ENCODE measurements around the gene CLTC.

CLTC gene

DNA sequence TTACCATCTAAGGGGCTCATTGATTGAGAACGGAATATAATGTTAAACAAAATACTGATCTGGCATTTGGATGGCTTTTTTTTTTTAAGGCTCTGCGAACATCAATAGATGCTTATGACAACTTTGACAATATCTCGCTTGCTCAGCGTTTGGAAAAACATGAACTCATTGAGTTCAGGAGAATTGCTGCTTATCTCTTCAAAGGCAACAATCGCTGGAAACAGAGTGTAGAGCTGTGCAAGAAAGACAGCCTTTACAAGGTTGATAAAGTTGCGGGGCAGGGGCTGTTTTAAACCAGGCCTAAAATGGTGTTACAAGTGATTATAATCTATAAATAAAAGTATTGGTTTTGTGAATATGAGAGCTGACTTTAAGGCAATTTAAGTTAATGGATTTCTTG, 65.3 kb downstream of the CLTC start:
- no peak for DNase-seq (ENCODE audit: low read depth)

DNA sequence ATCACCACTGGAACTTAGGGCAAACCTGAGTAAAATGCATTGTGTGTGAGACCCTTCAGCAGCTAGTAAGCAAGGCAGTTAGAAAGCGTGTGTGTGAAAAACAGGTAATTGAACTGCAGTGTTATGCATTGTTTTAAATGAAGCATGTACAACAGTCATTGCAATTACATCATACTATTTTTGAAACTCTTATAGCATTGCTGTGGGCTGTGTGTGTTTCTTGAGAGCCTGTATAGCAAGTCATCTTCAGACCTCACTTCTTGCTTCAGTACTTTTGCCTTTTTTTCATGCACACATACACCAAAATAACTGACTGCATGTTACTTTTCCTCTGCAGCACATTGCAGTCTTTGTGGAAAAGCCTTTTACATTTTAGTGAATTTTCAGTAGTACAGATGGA, 68.3 kb downstream of the CLTC start:
- DNase-seq (ENCODE audit: low read depth) = no peak

DNA sequence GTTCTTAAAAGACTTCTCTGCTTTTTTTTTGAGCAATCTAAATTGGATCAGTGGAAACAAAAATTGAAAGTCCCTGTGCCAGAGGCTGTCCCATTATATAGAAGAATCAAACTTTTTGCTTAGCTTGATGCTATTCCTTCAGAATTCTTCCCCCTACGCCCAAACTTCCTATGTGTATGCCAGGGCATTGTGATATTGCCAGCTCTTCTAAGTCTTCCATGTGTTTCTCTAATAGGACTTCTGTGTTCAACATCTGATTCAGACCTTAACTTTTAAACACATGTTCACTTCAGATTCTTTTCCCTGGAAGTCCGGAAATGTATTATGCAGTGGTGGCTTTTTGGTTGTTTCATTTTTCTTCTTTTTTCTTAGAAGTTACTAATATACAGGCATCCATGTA, 68.8 kb downstream of the CLTC start:
- DNase-seq (ENCODE audit: low read depth) = no peak

DNA sequence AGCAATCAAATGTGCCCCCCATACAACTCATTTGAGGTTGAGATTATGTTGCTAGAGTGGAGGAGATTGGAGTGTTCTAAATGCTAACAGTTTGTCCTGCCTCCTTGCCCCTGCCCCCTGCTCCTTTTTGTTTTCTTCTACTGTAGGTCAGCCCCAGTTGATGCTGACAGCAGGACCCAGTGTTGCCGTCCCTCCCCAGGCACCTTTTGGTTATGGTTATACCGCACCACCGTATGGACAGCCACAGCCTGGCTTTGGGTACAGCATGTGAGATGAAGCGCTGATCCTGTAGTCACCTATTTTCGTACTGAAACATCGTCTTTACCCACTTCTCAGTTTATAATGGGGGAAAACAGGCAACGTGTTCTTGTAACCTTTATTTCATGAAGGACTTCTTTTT, 73.9 kb downstream of the CLTC start:
- no peak for DNase-seq (ENCODE audit: low read depth)

DNA sequence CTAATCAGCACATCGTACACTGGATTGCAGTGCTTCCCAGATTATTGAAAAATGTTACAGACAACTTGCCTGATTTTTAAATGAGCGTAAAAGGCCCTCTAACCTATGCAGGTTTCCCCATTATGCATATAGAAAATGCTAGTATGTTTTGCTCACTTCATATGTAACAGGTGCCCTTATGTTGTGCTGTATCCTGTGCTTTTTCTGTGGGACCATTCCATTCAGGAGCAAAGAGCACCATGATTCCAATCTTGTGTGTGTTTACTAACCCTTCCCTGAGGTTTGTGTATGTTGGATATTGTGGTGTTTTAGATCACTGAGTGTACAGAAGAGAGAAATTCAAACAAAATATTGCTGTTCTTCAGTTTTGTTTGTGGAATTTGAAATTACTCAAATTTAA, 74.6 kb downstream of the CLTC start:
- no peak for DNase-seq (ENCODE audit: low read depth)

DNA sequence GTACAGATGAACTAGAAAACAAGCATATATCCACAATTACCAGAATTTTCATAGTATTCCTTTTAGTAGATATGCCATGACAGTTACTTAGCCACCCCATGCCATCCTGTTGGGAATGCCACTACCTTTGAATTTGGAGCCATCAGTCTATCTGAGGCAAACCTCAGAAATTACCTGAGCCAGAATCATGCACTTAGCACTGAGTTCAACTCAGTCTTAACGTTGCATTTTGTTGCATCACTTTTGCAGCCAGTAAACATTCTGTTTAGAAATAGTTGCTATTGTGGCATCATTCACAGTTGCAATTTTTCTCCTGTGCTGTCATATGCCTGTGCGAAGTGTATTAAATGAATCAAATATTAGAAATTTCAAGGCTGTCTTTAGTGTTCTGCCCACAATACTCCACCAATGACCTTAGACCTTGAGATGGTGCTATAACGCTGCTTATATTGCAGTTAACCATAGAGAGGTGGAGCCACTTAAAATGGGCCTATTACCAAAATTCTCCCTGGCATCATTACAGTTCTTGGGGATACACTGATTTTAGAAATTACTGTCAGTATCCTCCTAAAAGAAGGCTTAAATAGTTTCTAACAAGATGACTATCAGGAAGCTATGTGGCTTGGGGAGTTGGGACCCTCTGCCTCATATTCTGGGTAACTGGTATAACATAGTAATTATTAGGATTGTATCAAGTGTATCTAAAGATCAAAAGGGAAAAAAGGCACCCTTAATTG, 76.4 kb downstream of the CLTC start:
- DNase-seq (ENCODE audit: low read depth) = no peak

DNA sequence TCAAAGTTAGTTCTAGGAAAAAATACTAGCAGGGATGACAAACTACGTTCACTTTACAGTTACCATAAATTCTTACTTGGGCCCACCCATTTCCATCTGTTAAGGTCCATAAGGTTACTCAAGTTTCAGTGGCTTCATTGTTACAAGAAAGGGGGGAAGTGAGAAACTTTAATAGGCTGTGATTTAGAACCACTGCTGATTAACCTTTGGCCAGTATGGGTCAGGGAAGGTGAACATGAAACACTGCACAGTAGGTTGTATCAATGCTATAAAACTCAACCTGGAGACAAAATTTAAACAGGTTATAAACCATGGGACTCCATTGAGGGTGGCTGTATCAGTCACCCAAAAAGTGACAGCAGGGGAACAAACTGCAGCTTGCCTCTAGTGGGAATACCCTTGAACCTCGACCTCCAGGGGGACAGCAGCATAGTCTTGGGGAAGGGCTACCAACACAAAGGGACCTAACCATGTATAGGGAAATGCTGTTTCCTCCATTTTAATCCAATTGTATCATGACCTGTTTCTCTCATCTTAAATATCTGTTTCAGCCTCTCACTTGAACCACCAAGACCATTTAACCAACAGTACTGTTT, 77.1 kb downstream of the CLTC start:
- no peak for DNase-seq (ENCODE audit: low read depth)

DNA sequence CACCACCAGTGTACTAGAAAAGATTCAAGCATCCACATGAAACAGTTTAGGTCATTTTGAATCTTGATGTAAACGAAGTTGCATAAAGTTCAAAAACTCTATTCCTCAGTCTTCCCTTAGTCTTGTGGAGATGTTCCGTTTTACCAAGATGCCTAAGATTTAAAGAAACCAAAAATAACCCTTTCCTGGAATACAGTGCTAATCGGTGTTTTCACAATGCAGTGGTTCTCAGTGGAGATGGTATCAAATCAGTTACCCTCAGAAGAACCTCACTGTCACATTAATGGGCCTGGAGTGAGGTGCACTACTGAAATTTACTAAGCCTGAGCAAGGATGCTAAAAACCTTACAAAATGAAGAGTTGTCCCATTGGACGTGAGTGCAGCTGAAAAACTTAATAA, 78.4 kb downstream of the CLTC start:
- no peak for DNase-seq (ENCODE audit: low read depth)

DNA sequence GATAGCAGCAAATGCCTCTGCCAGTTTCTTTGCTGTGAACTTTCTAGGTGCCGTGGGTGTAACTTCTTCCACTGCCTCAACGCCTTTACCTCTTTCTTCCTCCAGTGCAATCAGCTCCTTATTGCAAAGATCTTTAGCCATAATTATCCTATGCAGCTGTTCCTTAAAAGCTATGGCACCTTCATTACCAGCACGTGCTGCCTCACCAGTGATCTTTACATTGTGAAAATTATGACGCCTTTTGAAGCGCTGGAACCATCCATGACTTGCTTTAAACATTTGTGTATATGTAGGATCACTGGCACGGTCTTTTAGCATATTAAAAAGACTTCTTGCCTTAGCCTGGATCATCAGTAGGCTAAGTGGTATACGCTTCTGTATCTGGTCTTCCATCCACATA, 79.5 kb downstream of the CLTC start:
- DNase-seq (ENCODE audit: low read depth) = no peak

DNA sequence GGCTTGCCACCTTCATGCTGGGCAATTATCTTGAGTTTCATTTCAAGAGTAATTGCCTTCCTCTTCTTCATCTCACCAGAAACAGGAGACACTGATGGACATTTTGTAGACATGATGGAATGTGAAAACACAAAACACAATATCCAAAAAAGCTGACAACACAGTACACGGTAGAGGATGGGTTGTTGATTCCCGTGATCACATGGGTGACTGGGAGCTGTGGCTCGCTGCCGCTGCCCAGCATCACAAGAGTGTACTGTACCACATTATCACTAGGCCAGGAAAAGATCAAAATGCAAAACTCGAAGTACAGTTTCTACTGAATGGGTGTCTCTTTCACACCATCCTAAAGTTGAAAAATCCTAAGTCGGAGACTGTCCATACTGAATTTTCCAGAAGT, 80.1 kb downstream of the CLTC start:
- no peak for DNase-seq (ENCODE audit: low read depth)

DNA sequence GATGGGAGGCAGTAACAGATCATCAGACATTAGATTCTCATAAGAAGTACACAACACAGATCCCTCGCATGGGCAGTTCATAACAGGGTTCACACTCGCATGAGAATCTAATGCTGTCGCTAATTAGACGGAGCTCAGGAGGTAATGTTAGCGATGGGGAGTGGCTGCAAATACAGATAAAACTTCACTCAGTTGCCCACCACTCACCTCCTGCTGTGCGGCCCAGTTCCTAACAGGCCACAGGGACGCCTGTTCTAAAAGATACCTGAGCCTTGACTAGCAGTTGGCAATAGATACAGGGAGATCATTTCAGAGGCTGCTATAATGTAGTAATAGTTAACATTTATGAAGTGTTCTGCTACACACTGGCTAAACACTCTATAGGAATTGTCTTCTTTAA, 82.6 kb downstream of the CLTC start:
- DNase-seq (ENCODE audit: low read depth) = no peak

DNA sequence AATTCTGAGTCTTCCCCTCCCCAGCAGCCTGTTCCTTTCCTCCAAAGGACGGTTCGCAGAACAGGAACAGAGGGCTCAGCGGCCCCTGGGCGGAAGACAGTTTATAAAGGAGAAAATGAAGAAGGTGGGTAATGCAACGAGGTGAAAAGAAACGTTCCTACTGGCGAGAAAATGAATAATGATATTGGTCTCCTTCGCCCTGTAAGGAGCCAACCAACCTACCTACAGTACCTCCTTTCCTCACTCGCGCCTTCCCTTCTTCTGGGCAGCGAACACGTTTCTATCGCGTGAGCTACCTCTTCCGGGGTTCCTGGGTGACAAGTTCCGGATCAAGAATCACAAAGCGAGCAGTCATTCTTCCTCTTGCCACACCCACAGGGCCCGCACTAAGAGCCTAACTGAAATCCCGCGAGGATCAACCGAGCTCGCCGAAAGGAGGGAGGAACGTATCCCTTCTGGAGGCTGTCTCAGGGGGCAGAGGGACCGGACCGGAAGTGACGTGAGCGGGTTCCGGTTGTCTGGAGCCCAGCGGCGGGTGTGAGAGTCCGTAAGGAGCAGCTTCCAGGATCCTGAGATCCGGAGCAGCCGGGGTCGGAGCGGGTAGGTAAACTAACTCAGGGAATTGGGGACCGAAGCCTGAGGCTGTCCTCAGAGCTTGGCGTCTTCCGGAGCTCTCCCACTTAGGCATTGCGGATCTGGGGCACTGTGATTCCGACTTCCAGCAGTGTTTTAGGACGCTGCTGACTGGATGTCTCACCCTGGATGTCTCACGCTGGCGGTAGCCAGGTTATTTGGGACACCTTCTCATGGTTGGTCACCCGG, 87.7 kb downstream of the CLTC start, which contains the start of the genes PTRH2 and VMP1:
Gene PTRH2 (minus strand): TSS at position 282 of the 822 bp plus-strand sequence. CDS start 9,452 bp downstream, outside the sequence.
Gene VMP1 (plus strand): TSS at position 506 of the 822 bp plus-strand sequence. CDS start 23,793 bp downstream, outside the sequence.
- DNase-seq (ENCODE audit: low read depth) = peak; percentile 93

DNA sequence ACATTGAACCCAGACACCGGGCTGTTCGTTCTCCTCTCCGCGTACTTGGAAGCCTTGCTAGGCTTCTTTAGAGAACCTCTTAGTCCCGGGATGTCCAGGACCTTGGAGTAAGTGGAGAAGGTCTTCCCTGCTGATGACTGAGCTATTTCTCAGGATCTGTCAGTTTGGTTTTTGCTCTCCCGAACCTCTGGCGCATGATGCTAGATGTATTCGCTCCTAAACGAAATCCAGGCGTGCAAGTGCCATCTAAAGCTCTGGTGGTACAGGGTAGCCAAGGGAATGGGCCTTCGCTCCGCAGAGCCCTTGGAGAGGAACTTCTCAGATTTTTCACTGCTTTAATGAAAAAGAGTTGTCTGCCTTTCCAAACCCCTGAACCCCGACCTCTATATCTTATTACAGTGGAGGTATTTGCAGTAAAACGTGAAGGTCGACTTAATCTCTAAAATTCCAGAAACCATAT, 88.3 kb downstream of the CLTC start:
- no peak for DNase-seq (ENCODE audit: low read depth)

DNA sequence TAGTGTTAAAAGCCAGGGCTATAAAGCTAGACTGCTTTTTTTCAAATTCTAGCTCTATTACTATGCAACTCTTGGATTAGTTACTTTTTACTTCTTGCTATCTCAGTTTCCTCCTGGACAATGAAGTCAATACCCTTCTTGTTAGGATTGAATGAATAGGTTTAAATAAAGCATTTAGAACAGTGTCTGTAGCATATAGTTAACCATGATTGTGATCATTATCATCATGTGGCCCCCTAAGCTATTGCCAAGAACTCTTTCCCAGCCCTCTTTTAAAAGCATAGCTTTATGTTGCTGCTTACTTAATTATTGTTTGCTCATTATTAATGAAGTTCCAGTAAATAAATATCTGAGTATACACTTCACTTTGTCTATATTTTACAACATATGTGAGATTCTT, 92.2 kb downstream of the CLTC start:
- no peak for DNase-seq (ENCODE audit: low read depth)

DNA sequence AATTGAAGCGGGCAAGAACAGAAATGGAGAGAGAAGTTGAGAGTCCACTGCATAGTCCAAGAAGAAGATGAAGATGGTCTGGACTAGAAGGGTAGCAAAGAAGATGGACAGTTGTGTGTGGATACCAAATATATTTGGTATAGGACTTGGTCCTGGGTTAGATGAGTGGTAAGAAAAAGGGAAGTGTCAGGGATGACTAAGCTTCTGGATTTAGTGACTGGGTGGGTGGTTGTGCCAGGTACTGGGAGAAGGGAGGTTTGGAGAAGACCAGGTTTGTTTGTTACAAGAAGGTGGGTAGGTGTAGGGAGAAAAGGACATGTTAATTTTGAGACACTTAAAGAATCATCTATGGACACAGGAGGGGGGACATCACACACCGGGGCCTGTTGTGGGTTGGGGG, 93.2 kb downstream of the CLTC start:
- no peak for DNase-seq (ENCODE audit: low read depth)

DNA sequence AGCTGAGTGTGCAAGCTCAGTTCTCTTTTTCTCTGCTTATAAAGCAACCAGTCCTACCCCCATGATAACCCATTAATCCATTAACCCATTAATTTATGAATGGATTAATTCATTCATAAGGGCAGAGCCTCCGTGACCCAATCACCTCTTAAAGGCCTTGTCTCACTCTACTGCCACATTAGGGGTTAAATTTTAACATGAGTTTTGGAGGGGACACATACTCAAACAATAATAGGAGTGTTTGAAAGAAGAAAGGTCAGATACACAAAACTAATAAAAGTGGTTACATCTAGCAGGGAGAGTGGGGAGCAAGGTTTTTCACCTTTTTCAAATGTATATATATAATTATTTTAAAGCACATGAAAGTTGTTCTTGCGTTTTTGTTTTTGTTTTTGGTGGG, 94.6 kb downstream of the CLTC start:
- DNase-seq (ENCODE audit: low read depth) = no peak

DNA sequence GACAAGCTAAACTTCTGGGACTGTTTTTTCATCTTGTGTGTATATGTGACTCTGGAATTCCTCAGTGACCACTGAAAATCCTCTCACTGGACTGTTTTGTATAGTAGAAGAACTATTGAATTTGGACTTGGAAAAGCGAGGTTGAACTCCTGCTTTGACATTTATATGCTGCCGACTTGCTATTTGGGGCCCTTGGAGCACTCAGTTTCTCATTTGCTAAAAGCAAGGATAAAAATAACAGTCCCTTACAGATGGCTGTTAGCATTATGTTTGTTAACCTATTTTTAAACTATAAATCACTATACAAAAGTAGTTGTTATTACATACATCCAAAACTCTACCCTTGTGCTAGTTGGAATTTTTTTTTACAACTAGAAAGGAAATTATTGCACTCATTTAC, 96.7 kb downstream of the CLTC start:
- DNase-seq (ENCODE audit: low read depth) = no peak

DNA sequence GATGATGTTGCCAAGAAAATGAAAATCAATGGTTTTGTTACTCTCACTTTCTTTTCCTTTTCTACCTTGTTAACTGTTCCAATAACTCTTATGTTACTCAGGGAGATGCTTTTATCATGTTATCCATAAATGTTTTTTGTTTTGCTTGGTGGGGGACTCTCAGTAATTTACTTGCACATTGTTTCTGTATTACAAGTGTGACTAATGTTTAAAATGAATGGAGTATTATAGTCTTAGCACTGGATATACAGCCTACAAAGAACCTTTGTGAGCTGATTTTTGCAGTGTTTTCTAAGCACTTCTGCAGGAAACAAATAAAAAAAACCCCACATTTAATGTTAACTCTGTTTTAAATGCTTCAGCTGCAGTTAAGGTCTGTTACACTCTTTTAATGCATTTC, 99.8 kb downstream of the CLTC start:
- no peak for DNase-seq (ENCODE audit: low read depth)

DNA sequence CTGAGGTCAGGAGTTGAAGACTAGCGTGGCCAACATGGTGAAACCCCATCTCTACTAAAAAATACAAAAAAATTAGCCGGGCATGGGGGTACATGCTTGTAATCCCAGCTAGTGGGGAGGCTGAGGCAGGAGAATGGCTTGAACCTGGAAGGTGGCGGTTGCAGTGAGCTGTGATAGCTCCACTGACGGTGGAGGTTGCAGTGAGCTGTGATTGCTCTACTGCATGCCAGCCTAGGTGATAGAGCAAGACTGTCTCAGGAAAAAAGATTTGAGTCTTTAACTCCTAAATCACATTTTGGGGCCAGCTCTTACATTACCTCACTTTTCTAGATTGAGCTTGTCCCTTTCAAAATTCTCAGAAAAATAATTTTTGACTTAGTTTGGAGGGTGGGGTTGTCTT, 102.9 kb downstream of the CLTC start:
- no peak for DNase-seq (ENCODE audit: low read depth)

DNA sequence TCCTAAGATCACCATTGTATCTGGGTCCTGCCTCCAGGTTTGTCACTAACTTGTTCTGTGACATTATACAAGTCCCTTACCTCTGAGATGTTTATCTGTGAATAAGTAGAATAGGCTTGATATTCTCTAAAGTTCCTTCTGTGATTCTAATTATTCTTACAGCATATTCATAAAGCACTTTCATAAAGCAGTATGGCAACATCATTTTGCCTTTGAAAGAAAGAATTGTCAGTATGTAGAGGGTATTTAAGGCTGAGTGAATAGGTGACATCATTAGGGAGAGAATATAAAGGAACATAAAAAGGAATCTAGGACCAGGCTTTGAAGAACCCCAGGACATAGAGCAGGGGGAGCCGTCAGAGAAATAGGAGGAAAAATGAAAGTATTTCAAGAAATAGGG, 103.3 kb downstream of the CLTC start:
- no peak for DNase-seq (ENCODE audit: low read depth)

DNA sequence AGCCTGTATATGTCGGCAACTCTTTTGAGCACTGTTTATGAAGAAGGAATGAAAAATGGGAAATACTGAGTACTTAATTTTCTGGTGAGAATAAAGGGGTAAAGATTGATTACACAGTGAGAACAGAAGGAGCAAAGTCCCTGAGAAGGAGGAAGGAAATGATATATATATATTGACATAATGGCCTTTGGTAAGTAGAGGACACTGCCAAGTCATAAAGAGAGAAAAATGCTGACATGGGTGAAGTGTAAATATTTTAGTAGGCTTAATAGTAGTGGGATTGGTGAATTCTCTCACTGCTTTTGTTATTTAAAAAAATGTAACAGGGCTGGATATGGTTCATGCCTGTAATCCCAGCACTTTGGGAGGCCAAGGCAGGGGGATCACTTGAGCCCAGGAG, 103.9 kb downstream of the CLTC start:
- no peak for DNase-seq (ENCODE audit: low read depth)

DNA sequence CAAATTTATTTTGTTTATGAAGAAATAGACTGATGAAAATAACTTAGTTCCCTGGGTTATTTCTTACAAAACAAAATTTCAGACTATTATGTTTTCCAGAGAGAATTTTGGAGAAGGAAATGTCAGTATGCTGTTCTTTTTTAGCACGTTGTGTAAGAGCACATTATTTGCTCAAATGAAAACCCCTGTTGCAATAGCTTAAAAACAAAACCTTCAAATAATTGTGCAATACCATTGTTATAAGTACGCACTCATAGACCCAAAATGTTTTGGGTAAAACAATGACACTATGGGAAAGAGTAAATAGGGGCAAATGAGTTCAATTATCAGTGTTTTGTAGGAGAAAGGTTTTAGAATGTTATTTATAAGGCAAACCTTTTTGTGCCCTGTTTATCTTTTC, 106.0 kb downstream of the CLTC start:
- DNase-seq (ENCODE audit: low read depth) = no peak
